Measurements from ENCODE around the gene TTC21B. TPM values are rescaled to one million over a fixed set of nuclear protein-coding genes. Genes with fewer than 3 reads are reported as not detected.

The TTC21B gene
- total RNA-seq, 4 donors from 2014 or later = 15.5 to 32.6 (median 17.7) TPM

- ATAC-seq (ENCODE audit: low FRiP score) (no peak), DNase-seq (ENCODE audit: low spot score) (no peak)
- TF ChIP-seq CTCF (IDR thresholded peaks at IDR 0.05) = no peak
Measured at GRCh38 chr2:165952741-165953211, 800 bp downstream of the TTC21B start.

- no peak for ATAC-seq (ENCODE audit: low FRiP score)
- DNase-seq (ENCODE audit: low spot score) = no peak
- no peak for TF ChIP-seq CTCF (IDR thresholded peaks at IDR 0.05)
Measured at GRCh38 chr2:165952085-165952484, 1.5 kb downstream of the TTC21B start.

- ATAC-seq (ENCODE audit: low FRiP score) = no peak
- no peak for DNase-seq (ENCODE audit: low spot score)
- no peak for TF ChIP-seq CTCF (IDR thresholded peaks at IDR 0.05)
Measured at GRCh38 chr2:165950438-165950837, 3.1 kb downstream of the TTC21B start.

- no peak for TF ChIP-seq CTCF (IDR thresholded peaks at IDR 0.05)
- DNase-seq (ENCODE audit: low spot score) = no peak
- ATAC-seq (ENCODE audit: low FRiP score) = no peak
Measured at GRCh38 chr2:165941827-165942226, 11.7 kb downstream of the TTC21B start.

- no peak for TF ChIP-seq CTCF (IDR thresholded peaks at IDR 0.05)
- ATAC-seq (ENCODE audit: low FRiP score) = no peak
Measured at GRCh38 chr2:165938237-165938636, 15.3 kb downstream of the TTC21B start.

GRCh38 chr2:165933211-165933910 lies 20.2 kb downstream of the TTC21B start:
- no peak for ATAC-seq (ENCODE audit: low FRiP score)
- no peak for TF ChIP-seq CTCF (IDR thresholded peaks at IDR 0.05)
- no peak for DNase-seq (ENCODE audit: low spot score)

More at GRCh38 chr2:165938237-165938636, 15.3 kb downstream of the TTC21B start:
- no peak for DNase-seq (ENCODE audit: low spot score)

GRCh38 chr2:165927774-165928173 lies 25.8 kb downstream of the TTC21B start:
- DNase-seq (ENCODE audit: low spot score) (no peak), ATAC-seq (ENCODE audit: low FRiP score) (no peak)
- no peak for TF ChIP-seq CTCF (IDR thresholded peaks at IDR 0.05)
